HL-60 (cell line): ENCODE measurements around the gene CD164L2.

Experiments
- GABPA ChIP-seq: IDR thresholded peaks from 2 replicates; pipeline ENCODE4 v1.6.1; 2012; ENCODE audit warnings: low read depth
- POLR2AphosphoS5 ChIP-seq: IDR thresholded peaks from 2 replicates; pipeline ENCODE4 v1.6.1; 2012; ENCODE audit warnings: low read depth
- TF ChIP-seq, protein P1 (sequence below): IDR thresholded peaks from one replicate; pipeline ENCODE4 v1.5.1; 2011; ENCODE audit warnings: low read length, control low read depth, inconsistent platforms; ENCODE audit not compliant: insufficient read depth
- TF ChIP-seq, protein P2 (sequence below): IDR thresholded peaks from 2 replicates; pipeline ENCODE4 v1.6.1; 2012; ENCODE audit warnings: low read depth; ENCODE audit not compliant: insufficient replicate concordance

DNA sequence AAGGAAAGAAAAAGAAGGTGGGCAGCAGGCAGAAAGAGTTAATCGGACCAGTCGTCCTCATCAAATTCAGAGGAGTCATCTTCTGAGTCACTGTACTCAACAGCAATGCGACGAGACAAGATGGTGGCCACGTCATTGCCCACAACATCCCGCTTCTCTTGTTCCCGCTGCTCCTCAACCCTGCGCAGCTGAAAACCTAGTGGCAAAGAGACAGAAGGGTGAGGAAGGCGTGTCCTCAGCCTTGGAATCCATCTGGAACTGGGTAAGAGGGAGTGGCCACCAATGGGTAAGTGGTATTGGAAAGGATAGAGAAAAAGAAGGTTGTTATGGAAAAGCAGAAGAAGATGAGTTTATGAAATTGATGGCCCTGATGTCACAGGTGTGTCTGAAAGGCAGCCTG is 25.0 kb upstream of the CD164L2 start:
- TF ChIP-seq, protein P1, sequence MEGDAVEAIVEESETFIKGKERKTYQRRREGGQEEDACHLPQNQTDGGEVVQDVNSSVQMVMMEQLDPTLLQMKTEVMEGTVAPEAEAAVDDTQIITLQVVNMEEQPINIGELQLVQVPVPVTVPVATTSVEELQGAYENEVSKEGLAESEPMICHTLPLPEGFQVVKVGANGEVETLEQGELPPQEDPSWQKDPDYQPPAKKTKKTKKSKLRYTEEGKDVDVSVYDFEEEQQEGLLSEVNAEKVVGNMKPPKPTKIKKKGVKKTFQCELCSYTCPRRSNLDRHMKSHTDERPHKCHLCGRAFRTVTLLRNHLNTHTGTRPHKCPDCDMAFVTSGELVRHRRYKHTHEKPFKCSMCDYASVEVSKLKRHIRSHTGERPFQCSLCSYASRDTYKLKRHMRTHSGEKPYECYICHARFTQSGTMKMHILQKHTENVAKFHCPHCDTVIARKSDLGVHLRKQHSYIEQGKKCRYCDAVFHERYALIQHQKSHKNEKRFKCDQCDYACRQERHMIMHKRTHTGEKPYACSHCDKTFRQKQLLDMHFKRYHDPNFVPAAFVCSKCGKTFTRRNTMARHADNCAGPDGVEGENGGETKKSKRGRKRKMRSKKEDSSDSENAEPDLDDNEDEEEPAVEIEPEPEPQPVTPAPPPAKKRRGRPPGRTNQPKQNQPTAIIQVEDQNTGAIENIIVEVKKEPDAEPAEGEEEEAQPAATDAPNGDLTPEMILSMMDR = no peak
- TF ChIP-seq GABPA (no peak), POLR2AphosphoS5 (no peak)
- TF ChIP-seq, protein P2, sequence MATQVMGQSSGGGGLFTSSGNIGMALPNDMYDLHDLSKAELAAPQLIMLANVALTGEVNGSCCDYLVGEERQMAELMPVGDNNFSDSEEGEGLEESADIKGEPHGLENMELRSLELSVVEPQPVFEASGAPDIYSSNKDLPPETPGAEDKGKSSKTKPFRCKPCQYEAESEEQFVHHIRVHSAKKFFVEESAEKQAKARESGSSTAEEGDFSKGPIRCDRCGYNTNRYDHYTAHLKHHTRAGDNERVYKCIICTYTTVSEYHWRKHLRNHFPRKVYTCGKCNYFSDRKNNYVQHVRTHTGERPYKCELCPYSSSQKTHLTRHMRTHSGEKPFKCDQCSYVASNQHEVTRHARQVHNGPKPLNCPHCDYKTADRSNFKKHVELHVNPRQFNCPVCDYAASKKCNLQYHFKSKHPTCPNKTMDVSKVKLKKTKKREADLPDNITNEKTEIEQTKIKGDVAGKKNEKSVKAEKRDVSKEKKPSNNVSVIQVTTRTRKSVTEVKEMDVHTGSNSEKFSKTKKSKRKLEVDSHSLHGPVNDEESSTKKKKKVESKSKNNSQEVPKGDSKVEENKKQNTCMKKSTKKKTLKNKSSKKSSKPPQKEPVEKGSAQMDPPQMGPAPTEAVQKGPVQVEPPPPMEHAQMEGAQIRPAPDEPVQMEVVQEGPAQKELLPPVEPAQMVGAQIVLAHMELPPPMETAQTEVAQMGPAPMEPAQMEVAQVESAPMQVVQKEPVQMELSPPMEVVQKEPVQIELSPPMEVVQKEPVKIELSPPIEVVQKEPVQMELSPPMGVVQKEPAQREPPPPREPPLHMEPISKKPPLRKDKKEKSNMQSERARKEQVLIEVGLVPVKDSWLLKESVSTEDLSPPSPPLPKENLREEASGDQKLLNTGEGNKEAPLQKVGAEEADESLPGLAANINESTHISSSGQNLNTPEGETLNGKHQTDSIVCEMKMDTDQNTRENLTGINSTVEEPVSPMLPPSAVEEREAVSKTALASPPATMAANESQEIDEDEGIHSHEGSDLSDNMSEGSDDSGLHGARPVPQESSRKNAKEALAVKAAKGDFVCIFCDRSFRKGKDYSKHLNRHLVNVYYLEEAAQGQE = no peak
